Fibroblast of skin of back (primary cell): Measurements from ENCODE around the gene DECR2.
A peak's percentile ranks its signal among the peaks of the same experiment; 100 is the strongest.
"Not testable (repeated sequence)": the region's sequence is repeated elsewhere in the genome, so short reads cannot be mapped to it uniquely, and the experiment has no call there.

Experiments used
- DNase-seq: peaks from one replicate; pipeline ENCODE4 v3.0.0-alpha.2; 2013

The DECR2 gene

DNA sequence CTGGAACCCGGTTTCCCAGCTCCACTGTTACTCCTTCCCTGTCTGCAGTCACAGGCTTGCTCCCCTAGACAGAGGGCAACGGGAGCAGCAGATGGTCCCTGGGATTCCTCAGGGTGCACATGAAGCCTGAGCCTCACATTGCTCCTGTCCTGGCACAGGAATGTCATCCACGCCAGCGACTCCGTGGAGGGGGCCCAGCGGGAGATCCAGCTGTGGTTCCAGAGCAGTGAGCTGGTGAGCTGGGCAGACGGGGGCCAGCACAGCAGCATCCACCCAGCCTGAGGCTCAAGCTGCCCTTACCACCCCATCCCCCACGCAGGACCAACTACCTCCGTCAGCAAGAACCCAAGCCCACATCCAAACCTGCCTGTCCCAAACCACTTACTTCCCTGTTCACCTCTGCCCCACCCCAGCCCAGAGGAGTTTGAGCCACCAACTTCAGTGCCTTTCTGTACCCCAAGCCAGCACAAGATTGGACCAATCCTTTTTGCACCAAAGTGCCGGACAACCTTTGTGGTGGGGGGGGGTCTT is 1.6 kb upstream of the DECR2 start:
- no peak for DNase-seq

GRCh38 chr16:404971-405486 is 3.3 kb downstream of the DECR2 start:
- no peak for DNase-seq

- no peak for DNase-seq
Observed at GRCh38 chr16:405548-406506, 4.1 kb downstream of the DECR2 start.

DNA sequence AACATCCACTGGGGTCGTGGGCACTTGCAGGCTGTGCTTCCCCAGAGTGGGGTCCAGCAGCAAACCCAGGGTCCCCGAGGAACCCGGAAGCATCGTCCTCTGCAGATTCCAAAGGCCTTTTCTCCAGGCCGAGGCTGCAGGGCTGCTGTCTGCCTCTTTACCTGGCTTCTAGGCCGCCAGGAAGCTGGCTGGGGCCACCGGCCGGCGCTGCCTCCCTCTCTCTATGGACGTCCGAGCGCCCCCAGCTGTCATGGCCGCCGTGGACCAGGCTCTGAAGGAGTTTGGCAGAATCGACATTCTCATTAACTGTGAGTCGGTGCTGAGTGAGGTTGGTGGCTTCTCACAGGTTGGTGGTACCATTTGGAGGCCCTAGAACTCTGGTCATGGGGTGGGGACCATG is 5.6 kb downstream of the DECR2 start:
- no peak for DNase-seq

- DNase-seq, result no peak
Observed at GRCh38 chr16:410516-411178, 9.0 kb downstream of the DECR2 start.

- DNase-seq, result no peak
Observed at GRCh38 chr16:411576-412265, 10.0 kb downstream of the DECR2 start.

DNA sequence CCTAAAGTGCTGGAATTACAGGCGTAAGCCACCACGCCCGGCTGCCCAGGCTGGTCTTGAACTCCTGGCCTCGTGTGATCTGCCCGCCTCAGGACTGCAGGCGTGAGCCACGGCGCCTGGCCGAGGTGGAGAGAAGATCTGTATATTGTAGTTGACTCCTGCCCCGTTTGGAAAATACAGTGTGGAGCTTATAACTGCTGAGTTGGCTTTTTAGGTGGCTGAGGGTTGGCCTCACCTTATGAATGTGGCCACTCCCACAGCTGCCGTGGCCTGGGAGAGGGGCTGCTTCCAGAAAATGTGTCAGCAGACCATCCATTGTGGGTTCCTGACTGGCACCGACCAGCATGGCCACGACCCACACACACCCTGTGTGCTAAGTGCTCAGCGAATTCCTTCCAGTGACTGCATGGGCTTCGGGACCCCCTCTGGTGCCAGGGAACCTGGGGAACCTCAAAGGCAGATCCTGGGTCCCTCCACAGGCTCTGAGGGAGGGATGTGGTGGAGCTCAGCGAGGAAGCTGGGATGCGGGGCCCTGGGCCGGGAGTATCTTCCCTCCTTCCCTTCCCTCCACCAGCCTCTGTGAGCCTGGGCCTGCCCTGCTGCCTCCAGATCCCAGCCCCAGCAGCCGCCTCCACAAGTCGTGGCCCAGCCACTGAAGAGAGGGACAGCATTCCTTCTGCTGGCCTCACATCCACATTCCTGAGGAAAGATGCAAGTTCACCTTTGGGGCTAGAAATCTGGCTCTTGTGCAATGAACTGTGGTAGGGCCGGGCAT is 12.9 kb downstream of the DECR2 start:
- DNase-seq, result no peak

- not testable (repeated sequence) for DNase-seq
Observed at GRCh38 chr16:415170-415498, 13.4 kb downstream of the DECR2 start.

GRCh38 chr16:422179-422578 is 20.5 kb downstream of the DECR2 start:
- DNase-seq, result not testable (repeated sequence)

DNA sequence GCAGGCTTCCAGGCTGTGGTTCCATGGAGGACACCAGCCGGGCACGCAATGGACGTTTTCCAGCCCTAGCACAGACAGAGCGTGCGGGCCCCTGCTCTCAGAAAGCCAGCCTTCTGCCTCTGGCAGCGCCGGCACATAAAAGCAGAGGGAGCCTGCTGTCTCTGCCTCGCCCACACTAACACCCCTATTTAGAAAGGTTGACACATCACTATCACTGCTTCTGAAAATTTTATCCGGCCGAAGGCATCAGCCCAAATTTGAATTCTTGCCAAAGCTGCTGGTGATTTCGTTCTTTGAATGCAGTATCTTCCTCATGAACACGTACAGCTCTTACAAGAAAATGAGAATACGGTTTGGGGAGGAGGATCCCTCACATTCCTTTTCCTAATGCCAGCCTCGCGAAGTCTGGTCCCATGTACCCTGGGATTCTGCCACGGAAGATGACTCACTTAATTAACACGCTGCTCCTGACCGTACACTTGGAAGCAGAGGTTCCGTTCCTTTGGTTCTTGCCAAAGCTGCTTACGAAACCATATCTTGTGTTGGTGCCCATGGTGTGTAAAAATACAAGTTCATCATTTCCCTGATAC is 22.4 kb downstream of the DECR2 start:
- DNase-seq, result peak; percentile 95

GRCh38 chr16:424623-425081 is 23.0 kb downstream of the DECR2 start:
- peak; percentile 43 for DNase-seq

DNA sequence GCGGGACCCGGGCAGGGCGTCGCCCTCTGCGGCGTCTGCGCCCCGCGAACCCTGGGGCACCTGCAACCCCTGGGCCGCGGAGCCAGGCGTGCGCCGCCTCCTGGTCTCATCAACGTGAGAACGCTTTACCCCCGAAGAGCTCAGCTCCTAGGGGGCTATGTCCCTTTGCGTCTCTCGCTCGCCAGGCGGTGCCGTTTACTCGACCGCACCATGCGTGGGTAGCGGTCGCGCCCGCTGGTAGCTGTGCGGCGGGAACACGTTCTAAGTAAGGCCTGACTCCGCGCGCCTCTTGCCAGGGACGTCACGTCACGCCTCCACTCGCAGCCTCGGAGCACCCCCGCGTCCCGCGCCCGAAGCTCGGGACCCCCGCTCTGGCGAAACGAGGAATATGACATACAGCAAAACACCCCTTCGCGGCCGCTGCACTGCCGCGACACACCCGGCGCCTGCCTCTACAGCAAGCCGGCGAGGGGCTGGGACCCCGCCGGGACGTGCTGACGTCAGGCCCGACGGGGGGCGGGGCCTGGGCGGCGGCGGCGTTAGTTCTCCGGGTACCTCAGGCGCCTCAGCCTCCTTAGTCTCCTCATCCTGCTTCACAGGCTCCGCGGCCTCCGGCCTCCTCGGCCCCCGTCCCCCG is 23.5 kb downstream of the DECR2 start, which contains the start of gene RAB11FIP3:
Gene RAB11FIP3, plus strand, starts transcription at position 568 of the 637 bp plus-strand sequence. CDS start 358 bp downstream, outside the sequence.
- peak; percentile 82 for DNase-seq

DNA sequence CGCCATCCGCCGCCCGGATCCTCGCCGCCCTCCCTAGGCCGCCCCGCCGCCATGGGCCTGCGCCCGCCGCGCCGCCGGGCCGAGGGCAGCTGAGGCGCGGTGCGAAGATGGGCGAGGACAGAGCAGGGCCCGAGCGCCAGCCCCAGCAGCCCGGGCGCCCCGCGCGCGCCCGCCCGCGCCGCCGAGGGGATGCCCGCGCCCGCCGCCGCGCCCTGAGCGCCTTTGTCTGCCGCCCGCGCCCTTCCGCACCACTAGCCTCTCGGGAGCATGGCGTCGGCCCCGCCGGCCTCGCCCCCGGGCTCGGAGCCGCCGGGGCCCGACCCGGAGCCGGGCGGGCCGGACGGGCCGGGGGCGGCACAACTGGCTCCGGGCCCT is 24.0 kb downstream of the DECR2 start:
- DNase-seq, result no peak

- DNase-seq, result no peak
Observed at GRCh38 chr16:426115-426905, 24.6 kb downstream of the DECR2 start.

- no peak for DNase-seq
Observed at GRCh38 chr16:426906-427249, 25.2 kb downstream of the DECR2 start.

DNA sequence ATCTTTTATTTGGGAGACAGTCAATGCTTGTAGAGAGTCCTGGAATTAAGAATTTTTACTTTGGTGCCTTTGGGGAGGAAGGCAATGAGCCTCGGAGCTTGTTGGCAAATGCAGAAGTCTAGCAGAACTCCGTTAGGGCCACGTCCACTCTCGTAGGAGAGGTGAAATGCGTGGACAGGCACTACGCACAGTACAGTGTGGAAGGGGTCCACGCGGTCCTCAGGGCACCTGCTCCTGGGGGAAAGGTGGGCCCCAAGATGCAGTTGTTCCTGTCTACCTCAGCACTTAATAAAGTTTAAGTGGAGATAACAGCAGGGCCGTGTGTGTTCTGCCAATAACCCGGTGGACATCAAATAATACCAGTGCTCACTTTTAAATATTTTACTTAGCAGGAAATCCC is 25.6 kb downstream of the DECR2 start:
- no peak for DNase-seq

DNA sequence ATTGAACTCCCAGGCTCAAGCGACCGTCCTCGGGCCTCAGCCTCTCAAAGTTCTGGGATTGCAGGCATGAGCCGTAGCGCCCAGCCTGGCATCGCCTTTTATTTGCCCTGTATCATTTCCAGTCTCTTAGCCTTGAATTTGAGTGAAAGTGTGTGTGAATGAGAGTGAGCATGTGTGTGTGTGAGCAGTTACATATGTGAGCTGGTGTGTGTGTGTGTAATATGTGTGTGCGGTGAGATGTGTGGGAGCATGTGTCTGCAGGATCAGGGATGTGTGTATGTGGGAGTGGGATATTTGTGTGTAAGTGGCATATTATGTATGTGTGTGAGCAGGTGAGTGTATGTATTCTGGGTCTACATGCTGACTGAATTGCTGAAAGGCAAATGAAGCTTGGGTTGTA is 29.2 kb downstream of the DECR2 start:
- no peak for DNase-seq

- no peak for DNase-seq
Observed at GRCh38 chr16:440627-441026, 38.9 kb downstream of the DECR2 start.

- DNase-seq, result no peak
Observed at GRCh38 chr16:441447-441846, 39.8 kb downstream of the DECR2 start.

- DNase-seq, result no peak
Observed at GRCh38 chr16:442976-443375, 41.3 kb downstream of the DECR2 start.
